NCI-H526 (cell line): ENCODE data around the gene MARCHF10.

Experiments used
- DNase-seq, 2 experiments: peaks; one replicate each; lab custom pipeline; 2025; lab: John Stamatoyannopoulos, UW

The MARCHF10 gene

DNA sequence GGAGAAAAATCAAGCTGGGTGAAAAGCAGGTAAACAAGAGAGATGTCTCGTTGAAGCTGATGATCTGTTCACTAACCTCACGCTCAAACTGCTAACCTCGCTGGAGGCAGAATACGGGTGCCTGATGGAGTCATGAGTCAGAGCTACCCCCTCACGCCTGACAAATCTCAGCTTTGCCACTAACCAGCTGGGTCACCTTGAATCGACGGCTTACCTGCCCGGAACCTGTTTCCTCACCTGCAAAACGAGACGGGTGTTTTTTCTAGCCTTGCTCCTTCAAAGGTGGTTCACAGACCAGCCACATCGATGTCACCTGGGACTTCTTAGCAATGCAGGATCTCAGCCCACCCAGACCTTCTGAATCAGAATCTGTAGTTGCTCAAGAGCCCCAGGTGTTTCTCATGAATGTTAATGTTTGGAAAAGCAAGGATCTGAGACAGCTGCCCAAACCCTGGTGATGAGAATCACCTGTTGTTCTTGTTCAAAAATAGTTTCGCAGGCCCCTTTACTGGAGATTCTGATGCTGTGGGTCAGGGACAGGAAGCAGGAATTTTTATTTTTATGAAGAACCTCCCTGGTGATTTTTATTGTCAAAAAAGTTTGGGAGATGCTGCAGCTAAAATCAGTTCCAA lies 56.9 kb downstream of the MARCHF10 start:
- no peak for DNase-seq

DNA sequence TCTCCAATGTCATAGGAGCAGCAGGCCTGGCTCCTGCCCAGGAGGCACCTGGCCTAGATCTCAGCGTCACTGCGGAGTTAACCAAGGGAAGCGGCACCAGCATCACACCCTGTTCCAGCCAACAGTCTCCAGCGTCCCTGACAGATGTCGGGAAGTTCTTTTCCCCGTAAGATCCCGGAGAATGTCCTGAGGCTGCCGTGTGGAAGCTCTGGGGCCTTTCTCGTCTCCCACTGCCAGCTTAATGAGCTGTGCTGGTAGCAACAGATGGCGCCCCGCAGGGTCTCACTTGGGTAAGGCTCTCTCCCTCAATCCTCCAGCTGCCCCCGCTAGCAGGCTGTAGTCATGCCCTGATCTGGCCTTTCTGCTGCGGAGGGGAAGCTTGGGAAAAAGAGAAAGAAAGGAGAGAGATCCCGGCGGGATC lies 57.5 kb downstream of the MARCHF10 start:
- DNase-seq, result no peak

DNA sequence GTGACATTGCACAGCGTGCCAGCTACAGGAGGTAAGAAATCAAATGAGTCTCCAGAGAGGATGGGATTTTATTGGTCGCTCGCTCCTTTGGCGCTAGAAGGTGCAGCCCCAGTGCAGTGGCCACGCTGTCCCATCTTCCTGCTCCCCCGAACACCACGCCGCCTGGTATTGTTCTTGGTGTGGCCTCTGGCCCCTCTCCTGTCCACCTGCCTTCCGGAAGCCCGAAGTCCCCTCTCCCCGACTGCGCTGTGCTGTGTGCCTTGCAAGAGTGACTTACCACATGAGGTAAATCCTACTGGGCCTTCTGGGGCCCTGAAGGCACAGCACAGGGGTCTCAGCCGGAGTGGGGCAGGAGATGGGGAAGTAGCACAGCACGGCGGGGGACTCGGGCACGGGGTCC lies 58.2 kb downstream of the MARCHF10 start:
- DNase-seq, result no peak

DNA sequence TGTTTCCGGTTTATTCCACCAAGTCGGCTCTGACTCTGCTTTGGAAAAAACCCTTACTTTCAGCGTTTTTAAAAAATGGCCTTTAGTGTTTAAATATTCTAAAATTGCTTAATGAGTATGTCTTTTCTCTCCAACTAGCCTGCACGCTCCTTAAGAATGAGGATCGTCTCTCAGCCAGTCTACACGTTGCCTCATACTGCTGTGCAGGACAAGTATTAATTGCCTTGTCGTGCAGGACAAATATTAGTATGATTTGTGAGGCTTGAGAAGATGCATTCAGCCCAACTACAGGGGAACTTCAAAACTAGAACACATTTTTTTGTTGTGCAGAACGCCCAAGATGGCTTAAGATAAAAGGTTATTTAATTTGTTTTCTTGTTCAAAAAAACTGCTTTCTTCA lies 61.2 kb downstream of the MARCHF10 start:
- no peak for DNase-seq

DNA sequence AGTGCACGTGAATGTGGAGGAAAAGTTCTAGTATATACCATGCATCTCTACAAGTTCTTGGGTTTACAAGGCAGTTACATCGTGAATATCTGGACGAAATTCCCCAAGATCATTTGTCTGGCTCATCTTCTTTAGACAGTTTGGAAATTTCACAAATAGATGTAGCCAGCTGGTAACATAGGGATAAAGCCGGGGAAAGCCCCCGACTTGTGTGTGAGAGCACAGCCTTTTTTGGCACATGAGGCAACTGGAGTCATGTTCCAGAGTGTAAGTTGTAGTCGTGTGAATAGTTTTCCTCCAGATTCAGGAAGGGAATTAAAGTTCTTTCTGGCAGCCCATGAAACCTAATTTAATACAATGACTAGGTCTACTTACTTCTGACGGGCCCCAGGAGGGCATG lies 62.3 kb downstream of the MARCHF10 start:
- DNase-seq, result no peak

DNA sequence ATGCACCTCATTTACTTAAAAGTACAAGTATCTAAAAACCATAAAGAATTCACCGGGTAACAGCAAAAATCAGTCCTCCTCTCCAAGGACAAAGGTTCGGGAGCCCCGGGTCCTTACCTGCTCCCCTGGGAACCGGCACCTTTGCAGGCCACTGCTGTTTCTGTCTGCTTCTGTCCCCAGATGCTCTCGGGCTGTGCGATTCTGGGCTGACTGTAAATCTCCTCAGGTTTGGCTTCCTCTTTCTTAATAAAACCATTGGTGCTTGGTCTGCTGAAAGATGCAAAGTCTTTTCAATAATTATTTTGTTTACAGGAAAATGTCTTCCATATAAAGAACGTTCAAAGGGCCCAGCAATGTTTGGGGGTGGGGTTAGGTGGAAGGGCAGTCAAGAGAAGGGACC lies 63.9 kb downstream of the MARCHF10 start:
- DNase-seq, result no peak

DNA sequence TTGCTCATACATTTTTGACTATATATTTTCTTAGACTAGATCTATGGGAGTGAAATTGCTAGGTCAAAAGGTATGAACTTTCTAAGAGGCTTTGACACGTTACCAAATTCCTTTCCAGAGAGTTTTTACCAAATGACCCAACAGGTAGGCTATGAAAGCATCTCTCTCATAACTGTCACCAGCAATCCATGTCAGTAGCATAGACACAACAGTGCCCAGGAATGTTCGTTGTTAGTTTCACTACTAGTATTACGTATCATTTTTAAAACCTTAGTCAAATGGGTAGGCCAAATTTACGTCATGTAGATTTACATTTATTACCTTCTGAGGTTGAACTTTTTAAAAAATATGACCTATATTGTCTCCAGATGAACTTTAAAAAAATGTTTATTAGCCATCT lies 66.8 kb downstream of the MARCHF10 start:
- no peak for DNase-seq

DNA sequence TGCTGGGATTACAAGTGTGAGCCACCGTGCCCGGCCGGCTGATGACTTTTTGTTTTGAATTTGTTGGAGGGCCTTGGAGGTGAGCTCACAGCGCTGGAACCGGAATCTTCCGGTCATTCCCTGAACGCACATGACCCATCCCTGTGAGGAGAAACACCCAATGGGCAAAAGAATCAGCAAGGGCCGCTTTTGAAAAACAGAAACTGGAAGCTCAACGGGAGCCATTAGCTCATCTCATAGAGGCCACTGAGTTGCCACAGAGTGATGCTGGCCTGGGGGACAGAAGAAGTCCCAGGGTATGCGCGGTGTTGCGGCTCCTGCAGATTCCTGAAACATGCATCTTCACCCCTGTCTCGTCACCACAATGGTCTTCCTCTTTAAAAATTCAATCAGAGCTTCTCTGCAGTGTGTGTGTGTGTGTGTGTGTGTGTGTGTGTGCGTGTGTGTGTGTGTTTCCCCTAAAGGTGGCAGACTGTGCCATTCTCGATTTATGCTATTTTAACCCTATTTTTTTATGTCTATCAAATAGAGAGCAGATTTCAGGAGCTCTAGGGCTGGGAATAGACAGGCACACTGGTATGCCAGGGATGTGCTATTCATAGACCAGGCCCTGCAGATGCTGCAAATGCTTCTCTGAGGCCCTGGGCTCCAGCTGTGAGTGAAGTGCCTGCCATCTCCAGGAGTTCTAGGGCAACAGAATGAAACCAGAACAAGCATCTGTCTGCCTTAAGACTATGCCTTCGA lies 68.3 kb downstream of the MARCHF10 start:
- DNase-seq, result no peak

DNA sequence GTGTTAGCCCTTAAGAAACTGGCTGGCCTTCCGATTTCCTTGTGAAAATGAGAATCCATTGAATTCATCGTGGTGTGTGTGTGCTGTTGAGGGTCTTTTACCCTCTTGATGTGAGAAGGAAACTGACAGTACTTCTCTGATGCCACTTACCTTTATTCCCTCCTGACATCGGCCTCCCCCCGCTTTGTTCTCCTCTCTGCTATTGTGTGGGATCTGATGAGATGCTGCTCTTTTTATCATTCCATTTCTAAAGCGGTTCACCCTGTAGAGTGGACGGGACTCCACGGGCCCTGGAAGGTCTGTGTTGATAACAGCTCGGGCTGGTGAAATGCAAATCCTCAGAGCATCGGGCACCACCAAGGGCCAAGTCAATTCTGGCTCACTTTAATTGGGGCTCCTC lies 69.8 kb downstream of the MARCHF10 start:
- DNase-seq, result no peak

DNA sequence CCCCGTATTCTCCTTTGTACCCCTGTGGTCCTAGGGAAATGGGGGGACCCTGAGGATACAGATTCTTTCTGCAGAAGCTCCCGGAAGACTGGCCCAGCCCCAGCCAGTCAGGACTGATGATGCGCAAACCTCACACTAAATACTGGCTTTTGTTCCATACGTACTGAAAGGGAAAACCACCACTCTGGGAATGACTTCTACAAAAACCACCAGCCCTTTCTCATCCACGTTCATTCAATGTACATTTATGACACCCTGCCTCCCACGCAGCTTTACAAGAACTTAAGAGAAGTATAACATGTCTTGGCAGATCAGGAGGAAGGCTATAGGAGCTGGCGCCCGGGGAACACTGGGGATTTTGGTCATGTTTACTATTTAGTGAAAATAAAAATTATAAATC lies 70.6 kb downstream of the MARCHF10 start:
- no peak for DNase-seq

DNA sequence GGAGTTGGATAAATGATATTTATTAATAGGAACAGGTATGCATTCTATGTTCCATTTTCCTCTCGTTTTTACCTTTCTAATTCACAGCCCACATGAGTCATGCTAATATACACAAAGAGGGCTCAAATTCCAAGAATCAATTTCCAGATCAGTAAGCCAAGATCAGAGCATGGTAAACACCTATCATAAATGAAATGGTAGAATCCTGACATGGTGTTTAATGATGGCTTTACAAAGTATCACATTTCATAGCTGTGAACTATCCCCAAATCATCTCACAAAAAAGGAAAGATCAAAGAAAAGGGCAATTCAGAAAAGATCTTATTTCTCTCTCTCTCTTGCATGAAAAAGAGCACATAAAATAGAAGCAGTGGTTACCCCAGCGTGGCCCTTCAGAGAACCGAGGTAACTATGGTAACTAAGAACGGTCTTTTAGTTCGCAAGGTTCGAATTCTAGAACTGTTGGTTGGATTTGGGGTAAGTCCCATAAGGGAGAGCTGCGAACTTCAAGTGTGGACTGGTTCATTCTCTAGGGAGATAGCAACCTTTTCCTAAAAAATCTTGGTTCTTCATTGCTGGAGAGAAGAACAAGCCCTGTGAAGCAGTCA lies 73.0 kb downstream of the MARCHF10 start:
- no peak for DNase-seq

DNA sequence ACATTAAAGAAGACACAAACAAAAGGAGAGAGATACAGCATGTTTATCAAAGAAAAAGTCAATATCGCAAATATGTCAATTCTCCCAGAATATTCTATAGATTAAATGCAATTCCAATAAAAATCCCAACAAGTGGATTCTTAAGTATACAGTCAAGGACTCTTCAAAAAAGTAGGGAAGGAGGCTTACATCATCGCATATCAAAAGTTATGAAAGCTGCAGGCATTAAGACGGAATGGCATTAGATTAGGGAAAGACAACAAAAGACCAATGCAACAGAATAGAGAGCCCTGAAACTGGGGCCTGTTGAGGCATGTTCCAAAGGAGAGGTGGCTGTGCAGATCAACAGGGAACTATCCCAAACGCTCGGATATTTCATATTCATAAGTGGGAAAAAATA lies 76.0 kb downstream of the MARCHF10 start:
- peak in 1 of 2 experiments; percentile 13 for DNase-seq

DNA sequence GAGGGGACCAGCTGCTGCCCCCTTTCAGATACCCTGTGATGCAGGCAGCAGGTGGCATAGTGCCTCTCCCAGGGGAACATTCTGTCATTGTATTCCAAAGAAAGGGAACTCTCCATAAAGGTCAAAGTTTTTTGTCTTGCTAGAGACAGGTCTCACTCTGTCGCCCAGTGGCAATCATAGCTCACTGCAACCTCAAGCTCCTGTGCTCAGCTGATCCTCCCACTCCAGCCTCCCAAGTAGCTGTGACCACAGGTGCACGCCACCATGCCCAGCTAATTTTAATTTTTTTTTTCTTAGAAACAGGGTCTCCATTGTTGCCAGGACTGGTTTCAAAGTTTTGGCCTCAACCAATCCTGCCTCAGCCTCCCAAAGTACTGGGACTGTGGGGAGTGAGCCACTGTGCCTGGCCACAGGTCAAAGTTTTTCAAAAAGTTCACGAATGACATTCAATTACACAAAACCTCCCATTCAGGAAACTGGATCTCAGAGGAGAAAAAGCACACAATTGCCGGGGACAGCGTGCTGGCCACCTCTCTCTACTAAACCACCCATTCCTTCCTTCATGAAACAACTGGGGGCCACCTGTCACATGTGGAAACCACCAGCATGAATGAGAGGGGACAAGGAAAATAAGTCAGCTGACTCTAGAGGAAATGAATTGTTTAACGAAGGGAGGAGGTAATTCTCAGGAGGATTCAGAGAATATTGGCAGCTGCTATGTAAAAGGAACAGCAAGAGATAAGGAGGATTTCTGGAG lies 80.0 kb downstream of the MARCHF10 start:
- no peak for DNase-seq

DNA sequence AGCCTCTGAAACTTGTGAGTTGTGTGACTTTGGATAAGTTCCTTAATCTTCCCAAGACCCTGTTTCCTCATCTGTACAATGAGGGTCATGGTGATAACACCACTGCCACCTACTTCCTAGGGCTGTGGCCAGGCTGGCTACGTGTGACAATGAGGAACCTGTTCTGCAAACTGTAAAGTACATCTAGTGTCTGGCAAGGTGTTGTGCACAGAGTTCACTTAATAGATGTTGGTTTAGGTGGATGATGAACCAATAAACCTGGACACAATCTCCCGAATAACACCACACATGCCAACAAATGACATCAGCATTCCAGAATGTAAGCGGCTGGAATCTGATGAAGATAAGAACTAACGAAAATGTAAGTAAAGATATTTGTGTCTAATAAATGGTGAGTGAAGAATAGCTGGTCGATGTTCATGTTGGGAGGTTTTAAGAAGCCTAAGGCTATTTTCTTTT lies 82.3 kb downstream of the MARCHF10 start:
- DNase-seq, result no peak

DNA sequence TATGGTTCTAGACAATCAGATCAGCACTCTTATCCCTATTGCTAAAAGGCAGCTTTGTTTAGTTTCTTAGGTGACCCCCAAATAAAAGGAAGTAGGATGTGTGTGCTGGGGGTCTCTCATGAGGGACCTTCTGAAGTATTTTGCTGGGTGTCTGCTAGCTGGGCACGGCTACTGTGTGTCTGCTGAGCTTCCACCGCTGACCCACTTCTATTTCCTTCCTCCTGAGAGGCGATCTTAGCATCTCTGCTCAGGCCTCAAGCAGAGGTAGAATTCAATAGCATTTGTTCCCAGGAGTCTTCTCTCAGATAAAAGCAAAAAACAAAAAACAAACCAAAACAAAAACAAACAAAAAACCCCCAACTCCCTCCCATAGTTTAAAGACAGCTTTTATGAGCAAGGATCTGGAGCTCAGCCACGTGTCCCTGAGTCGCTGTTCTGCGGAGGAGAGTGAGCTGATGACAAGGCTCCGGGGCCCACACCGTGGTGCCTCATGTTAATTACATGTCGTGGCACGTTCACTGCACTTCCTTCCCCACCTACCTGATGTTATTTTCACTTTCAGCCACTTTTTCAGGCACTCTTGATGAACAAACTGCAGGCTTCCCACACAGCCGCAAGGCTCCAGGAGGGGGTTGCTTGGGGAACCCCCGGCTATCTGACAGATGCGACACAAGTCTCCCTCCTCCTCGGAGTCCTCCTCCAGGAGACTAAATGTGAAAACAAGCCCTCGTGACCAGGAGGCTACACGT lies 83.5 kb downstream of the MARCHF10 start:
- DNase-seq, result no peak

DNA sequence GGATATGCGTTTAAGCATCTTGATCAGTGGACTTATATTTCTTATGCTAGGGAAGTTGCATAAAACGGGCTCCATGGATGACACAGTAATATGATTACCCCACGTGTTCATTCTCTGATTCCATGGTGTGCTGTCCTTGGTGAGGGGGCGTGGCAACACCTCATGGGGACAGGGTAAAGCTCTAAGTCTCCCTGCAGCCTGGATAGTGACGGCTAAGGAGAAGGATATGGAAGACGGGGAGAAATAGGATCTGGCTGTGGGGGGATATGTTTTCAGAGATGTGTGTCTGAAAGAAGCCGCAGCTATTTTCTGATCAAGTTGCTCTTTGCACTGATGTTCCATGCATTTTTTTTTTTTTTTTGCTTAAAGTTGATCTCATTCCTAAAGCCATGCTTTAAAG lies 84.3 kb downstream of the MARCHF10 start:
- DNase-seq, result peak; percentile 26 to 48

DNA sequence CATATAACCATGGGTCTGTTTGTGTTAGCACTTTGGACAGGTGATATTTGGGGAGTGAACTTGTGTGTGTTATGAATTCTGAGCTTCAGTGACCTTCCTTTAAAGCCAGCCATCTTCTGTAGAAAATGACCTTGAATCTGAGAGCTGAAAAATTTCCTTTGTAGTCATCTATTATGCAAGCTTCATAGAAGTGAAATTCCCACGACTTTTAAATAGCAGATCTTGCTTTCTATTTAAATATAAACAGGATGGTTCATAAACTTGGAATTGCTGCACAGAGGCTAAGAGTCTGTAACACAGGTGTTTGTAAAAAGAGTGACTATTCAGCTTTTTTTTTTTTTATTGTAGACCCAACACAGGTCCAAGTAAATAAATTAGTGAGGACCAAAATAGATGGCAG lies 85.5 kb downstream of the MARCHF10 start:
- DNase-seq, result no peak

DNA sequence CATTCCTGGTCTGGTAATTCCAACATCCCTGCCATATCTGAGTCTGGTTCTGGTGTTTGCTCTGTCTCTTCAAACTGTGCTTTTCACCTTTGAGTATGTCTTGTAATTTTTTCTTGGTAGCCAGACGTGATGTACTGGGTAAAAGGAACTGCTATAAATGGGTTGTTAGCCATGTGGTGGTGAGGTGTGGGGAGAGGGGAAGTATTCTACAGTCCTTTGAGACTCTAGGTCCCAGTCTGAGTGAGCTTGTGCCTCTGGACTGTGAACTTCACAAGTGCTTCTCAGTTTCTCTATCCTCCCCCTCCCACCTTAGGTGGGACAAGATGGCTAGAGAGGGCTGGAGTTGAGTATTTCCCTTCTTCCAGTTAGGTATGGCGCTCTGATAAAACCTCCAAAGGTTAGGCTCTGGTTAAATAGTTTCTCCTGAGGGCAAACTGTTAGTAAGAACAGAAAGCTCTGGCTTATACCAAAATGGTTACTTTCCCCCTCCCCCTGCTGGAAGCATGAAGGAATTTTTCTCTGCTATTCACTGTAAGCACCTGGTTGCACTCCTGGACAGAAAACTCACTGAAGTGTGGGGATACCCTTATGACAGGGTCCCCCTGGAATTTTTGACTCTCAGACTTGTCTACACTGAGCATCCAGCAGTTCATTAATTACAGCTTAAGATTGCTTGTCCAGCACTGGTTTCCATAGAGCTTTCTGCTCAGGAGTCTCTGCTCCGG lies 87.8 kb downstream of the MARCHF10 start:
- DNase-seq, result peak in 1 of 2 experiments; percentile 22

DNA sequence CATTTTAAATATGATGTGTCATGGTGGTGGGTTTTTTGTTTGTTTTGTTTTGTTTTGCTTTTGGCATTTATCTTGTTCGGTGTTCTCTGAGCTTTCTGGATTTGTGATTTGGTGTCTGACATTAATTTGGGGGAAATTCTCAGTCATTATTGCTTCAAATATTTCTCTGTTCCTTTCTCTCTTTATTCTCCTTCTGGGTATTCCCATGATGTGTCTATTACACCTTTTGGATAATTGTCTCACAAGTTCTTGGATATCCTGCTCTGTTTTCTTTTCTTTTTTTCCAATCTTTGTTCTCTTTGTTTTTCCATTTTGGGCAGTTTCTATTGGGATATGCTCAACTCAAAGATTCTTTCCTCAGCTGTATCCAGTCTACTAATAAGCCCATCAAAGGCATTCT lies 88.5 kb downstream of the MARCHF10 start:
- DNase-seq, result no peak

DNA sequence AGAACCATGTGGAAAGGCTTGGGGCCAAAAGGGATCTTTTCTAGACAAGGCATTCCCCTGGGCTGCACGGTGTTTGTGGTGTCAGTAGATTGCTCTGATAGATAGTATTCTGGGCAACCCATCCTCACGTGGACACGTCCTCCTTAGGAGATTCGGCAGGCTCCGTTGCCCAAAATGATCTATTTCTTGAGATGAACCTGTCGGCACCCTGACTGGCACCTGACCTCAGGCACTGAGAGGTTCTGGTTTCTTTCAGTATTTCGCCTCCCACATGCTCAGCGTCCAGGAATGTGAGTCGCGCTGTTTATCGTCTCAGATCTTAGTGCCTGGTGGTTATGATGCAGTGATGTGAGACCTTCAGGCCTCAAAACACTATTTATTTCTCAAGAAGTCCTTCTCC lies 89.7 kb downstream of the MARCHF10 start:
- DNase-seq, result no peak

DNA sequence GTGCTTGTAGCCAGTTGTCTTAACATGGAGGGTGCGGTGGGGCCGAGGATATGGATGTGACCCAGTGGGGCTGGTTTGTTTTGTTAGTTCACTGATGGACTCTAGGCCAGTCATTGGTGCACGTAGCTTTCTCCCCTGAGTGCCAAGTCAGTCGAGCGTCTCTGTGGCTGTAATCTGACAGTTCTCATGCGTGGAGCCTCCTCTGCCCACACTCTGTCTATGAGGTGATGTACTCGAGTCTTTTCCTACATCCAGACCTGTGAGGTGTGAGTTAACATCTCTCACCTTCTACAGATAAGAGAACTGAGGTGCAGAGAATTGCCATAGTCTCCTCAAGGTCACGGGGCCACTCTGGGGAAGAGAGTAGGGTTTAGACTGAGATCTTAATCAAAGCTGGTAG lies 90.2 kb downstream of the MARCHF10 start:
- no peak for DNase-seq

DNA sequence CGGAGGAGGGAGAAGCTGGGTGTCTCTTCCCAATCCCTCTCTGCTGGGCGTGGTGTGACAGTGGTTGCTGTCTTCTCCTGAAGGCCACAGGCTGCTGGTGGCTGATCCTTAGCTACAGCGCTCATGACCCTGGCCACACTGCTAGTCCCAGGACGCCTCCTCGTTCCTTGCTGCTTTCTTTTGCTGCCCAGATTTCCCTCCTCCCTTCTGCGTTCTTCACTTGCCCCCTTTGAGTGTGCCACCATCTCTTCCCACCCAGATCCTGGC lies 90.6 kb downstream of the MARCHF10 start:
- no peak for DNase-seq
